K562 (cell line): ENCODE data around the gene S100A4. TPM values are rescaled to one million over a fixed set of nuclear protein-coding genes. Genes with fewer than 3 reads are reported as not detected.
A peak's percentile ranks its signal among the peaks of the same experiment; 100 is the strongest.

Experiments used
- ATF7 ChIP-seq: fragments of 450-650 bp; IDR thresholded peaks from 2 replicates; pipeline ENCODE4 v1.7.1; 2014; ENCODE audit warnings: mild to moderate bottlenecking, moderate library complexity
- CREM ChIP-seq: IDR thresholded peaks from 2 replicates; pipeline ENCODE4 v1.6.1; 2014; ENCODE audit warnings: antibody characterized with exemption, low read depth
- DEAF1 ChIP-seq: fragments of 450-650 bp; formaldehyde crosslinking; IDR thresholded peaks from 2 replicates; pipeline ENCODE4 v1.4.0; 2020; ENCODE audit warnings: mild to moderate bottlenecking, moderate library complexity
- DIDO1 ChIP-seq: fragments of 450-650 bp; IDR thresholded peaks from 2 replicates; pipeline ENCODE4 v1.6.1; 2016; ENCODE audit warnings: low read depth, missing biosample characterization, missing genetic modification characterization
- DPF2 ChIP-seq: fragments of 450-650 bp; IDR thresholded peaks from 2 replicates; pipeline ENCODE4 v1.6.1; 2016
- HCFC1 ChIP-seq: IDR thresholded peaks from 2 replicates; pipeline ENCODE4 v1.6.1; 2012; ENCODE audit warnings: low read depth, low read length, improper control_type of control experiment
- LCOR ChIP-seq: sonication (generic); formaldehyde crosslinking; IDR thresholded peaks from 2 replicates; pipeline ENCODE4 v1.8.0; 2022; ENCODE audit warnings: mild to moderate bottlenecking, missing genetic modification reagents
- MECOM ChIP-seq: fragments of 250-450 bp; sonication (Bioruptor Pico); IDR thresholded peaks from 2 replicates; pipeline ENCODE4 v1.8.0; 2022; ENCODE audit warnings: inconsistent platforms
- MNT ChIP-seq, 2 experiments: fragments of 450-650 bp; conservative IDR thresholded peaks; 2 replicates each; pipeline ENCODE4 v1.6.1; 2017; ENCODE audit warnings: mild to moderate bottlenecking in 2 of 2, moderate library complexity in 2 of 2
- RAD21 ChIP-seq, 2 experiments: fragments of 250-450 bp in 1 of 2; fragments of 450-650 bp in 1 of 2; sonication (Bioruptor Pico) in 1 of 2; formaldehyde crosslinking in 1 of 2; IDR thresholded peaks in 1 of 2; conservative IDR thresholded peaks in 1 of 2; 2 replicates each; pipeline versions ENCODE4 v1.4.0 to v1.8.0; 2020 to 2022; ENCODE audit warnings: mild to moderate bottlenecking in 2 of 2, moderate library complexity in 1 of 2
- RAD51 ChIP-seq: fragments of 450-650 bp; IDR thresholded peaks from 2 replicates; pipeline ENCODE4 v1.7.1; 2016; ENCODE audit warnings: low read depth, mild to moderate bottlenecking, borderline replicate concordance
- RCOR1 ChIP-seq, 2 experiments: IDR thresholded peaks; 2 replicates each; pipeline ENCODE4 v1.6.1; 2012; ENCODE audit warnings: low read depth in 2 of 2, low read length in 2 of 2, borderline replicate concordance in 1 of 2, improper control_type of control experiment in 1 of 2
- SAFB ChIP-seq: fragments of 200-400 bp; formaldehyde crosslinking; IDR thresholded peaks from 2 replicates; pipeline ENCODE4 v1.6.1; 2017; ENCODE audit warnings: low read depth, low read length, borderline replicate concordance
- STAT5A ChIP-seq: IDR thresholded peaks from 2 replicates; pipeline ENCODE4 v1.6.1; 2012; ENCODE audit warnings: low read length, inconsistent platforms, borderline replicate concordance
- ZNF408 ChIP-seq: fragments of 250-450 bp; sonication (Bioruptor Pico); IDR thresholded peaks from 2 replicates; pipeline ENCODE4 v1.4.0; 2020; ENCODE audit warnings: low read depth, mild to moderate bottlenecking, moderate library complexity
- ZNF592 ChIP-seq: fragments of 450-650 bp; IDR thresholded peaks from 2 replicates; pipeline ENCODE4 v1.6.1; 2017; ENCODE audit warnings: antibody characterized with exemption, mild to moderate bottlenecking
- polyA plus RNA-seq, 8 experiments: library from polyadenylated mRNA; depleted of rRNA in 4 of 8; stranded (reverse) in 5 of 8; unstranded in 3 of 8; fragments of >200 nt; fragmentation: Nextera tagmentation in 2 of 8; fragmentation: Illumina TruSeq in 1 of 8; extraction: Ambion mirVana in 2 of 8; extraction: Trizol in 1 of 8; gene quantifications; 2 replicates each; pipeline versions ENCODE4 v1.2.1 to v1.2.3, GENCODE V29; 2011 to 2014; ENCODE audit warnings: inconsistent platforms in 1 of 8, missing spikeins in 1 of 8
- total RNA-seq, 7 experiments: library from RNA; depleted of rRNA in 6 of 7; stranded (reverse); fragments of >200 nt in 6 of 7; fragmentation: Illumina TruSeq in 2 of 7; extraction: Trizol in 2 of 7; gene quantifications; 2 replicates each; pipeline versions ENCODE4 v1.2.1 to v1.2.3, GENCODE V29; 2011 to 2021; ENCODE audit warnings: low replicate concordance in 1 of 7
- TF ChIP-seq, protein P1 (sequence below): sonication (generic); formaldehyde crosslinking; IDR thresholded peaks from 2 replicates; pipeline ENCODE4 v1.9.0; 2022; ENCODE audit warnings: mild to moderate bottlenecking, missing genetic modification reagents
- TF ChIP-seq, protein P2 (sequence below), 3 experiments: IDR thresholded peaks in 2 of 3; conservative IDR thresholded peaks in 1 of 3; 2 replicates each; pipeline ENCODE4 v1.5.1; 2011 to 2012; ENCODE audit warnings: low read length in 3 of 3, mild to moderate bottlenecking in 3 of 3, control low read depth in 2 of 3, improper control_type of control experiment in 1 of 3, inconsistent platforms in 1 of 3, low read depth in 1 of 3, mixed read lengths in 1 of 3, moderate library complexity in 1 of 3; ENCODE audit not compliant: insufficient read depth in 2 of 3

The S100A4 gene
- total and polyA plus RNA-seq, 9 of the 15 experiments (the other 6 are each of a cell fraction or from before 2014, with no cell fraction given) = 3.7 to 20.1 (median 11.2) TPM

- TF ChIP-seq RCOR1 (IDR thresholded peaks at IDR 0.05; ENCODE audit: borderline replicate concordance in 1 of 2, low read depth in 2 of 2, low read length in 2 of 2) (0 out of 4 replicates have a peak, but pooled peaks of 1 of the 2 experiments have one; percentile 45), DEAF1 (CRISPR knock-in tag) (peak; percentile 84), RAD51 (peak; percentile 48; the same call in 1 of the 2 replicates), LCOR (CRISPR knock-in tag) (peak; percentile 69), MNT (conservative IDR thresholded peaks at IDR 0.05) (peak; percentile 87 to 91), CREM (peak; percentile 59), SAFB (no peak), DPF2 (0 out of 2 replicates have a peak, but pooled peaks have one; percentile 21), STAT5A (no peak), ATF7 (peak; percentile 29; the same call in 1 of the 2 replicates), DIDO1 (tag) (no peak), MECOM (CRISPR knock-in tag) (0 out of 2 replicates have a peak, but pooled peaks have one; percentile 43), ZNF592 (peak; percentile 90), HCFC1 (0 out of 2 replicates have a peak, but pooled peaks have one; percentile 40), ZNF408 (CRISPR knock-in tag) (no peak), RAD21 (CRISPR knock-in tag; conservative IDR thresholded peaks at IDR 0.05 in 1 of 2, IDR thresholded peaks at IDR 0.05 in 1 of 2) (peak; percentile 97)
- TF ChIP-seq, protein P1, sequence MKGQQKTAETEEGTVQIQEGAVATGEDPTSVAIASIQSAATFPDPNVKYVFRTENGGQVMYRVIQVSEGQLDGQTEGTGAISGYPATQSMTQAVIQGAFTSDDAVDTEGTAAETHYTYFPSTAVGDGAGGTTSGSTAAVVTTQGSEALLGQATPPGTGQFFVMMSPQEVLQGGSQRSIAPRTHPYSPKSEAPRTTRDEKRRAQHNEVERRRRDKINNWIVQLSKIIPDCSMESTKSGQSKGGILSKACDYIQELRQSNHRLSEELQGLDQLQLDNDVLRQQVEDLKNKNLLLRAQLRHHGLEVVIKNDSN (CRISPR knock-in tag) = peak; percentile 69
- TF ChIP-seq, protein P2, sequence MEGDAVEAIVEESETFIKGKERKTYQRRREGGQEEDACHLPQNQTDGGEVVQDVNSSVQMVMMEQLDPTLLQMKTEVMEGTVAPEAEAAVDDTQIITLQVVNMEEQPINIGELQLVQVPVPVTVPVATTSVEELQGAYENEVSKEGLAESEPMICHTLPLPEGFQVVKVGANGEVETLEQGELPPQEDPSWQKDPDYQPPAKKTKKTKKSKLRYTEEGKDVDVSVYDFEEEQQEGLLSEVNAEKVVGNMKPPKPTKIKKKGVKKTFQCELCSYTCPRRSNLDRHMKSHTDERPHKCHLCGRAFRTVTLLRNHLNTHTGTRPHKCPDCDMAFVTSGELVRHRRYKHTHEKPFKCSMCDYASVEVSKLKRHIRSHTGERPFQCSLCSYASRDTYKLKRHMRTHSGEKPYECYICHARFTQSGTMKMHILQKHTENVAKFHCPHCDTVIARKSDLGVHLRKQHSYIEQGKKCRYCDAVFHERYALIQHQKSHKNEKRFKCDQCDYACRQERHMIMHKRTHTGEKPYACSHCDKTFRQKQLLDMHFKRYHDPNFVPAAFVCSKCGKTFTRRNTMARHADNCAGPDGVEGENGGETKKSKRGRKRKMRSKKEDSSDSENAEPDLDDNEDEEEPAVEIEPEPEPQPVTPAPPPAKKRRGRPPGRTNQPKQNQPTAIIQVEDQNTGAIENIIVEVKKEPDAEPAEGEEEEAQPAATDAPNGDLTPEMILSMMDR (IDR thresholded peaks at IDR 0.05 in 2 of 3, conservative IDR thresholded peaks at IDR 0.05 in 1 of 3; ENCODE audit: insufficient read depth in 2 of 3, low read depth in 1 of 3, low read length in 3 of 3) = peak; percentile 95 to 96 (median 95)
These were observed 34.6 kb downstream of the S100A4 start (continued) for GRCh38 chr1:153510984-153511410.
